ENCODE data around the gene BCL2.

- TF ChIP-seq CTCF (IDR thresholded peaks at IDR 0.05): no peak
- TF ChIP-seq POLR2A (IDR thresholded peaks at IDR 0.05): no peak
Observed at GRCh38 chr18:63284173-63284799, 35.3 kb downstream of the BCL2 start.
